HL-60 (cell line): Measurements from ENCODE around the gene YPEL1.

Experiments
- DNase-seq, 2 experiments: peaks; one replicate each; pipeline ENCODE4 v3.0.0-alpha.2; 2010 to 2020; ENCODE audit warnings: low read depth in 1 of 2, low spot score in 1 of 2
- H3K27ac ChIP-seq: fragments of 250-450 bp; sonication (Bioruptor Pico); replicated peaks from 2 replicates; pipeline ENCODE4 v1.5.1; 2020; ENCODE audit warnings: mild to moderate bottlenecking, moderate library complexity
- H3K27me3 ChIP-seq: fragments of 250-450 bp; sonication (Bioruptor Pico); 2 replicates; pipeline ENCODE4 v1.5.1; 2021; ENCODE audit warnings: mild to moderate bottlenecking, moderate library complexity; ENCODE audit not compliant: insufficient read depth, poor library complexity, severe bottlenecking
- H3K4me3 ChIP-seq: replicated peaks from 2 replicates; pipeline ENCODE4 v1.5.1; 2011; ENCODE audit warnings: mild to moderate bottlenecking, control low read depth, low read length; ENCODE audit not compliant: insufficient read depth
- CTCF ChIP-seq: IDR thresholded peaks from one replicate; pipeline ENCODE4 v1.5.1; 2011; ENCODE audit warnings: low read length, control low read depth, inconsistent platforms; ENCODE audit not compliant: insufficient read depth
- GABPA ChIP-seq: IDR thresholded peaks from 2 replicates; pipeline ENCODE4 v1.6.1; 2012; ENCODE audit warnings: low read depth
- POLR2AphosphoS5 ChIP-seq: IDR thresholded peaks from 2 replicates; pipeline ENCODE4 v1.6.1; 2012; ENCODE audit warnings: low read depth
- REST ChIP-seq: IDR thresholded peaks from 2 replicates; pipeline ENCODE4 v1.6.1; 2012; ENCODE audit warnings: low read depth; ENCODE audit not compliant: insufficient replicate concordance
- SPI1 ChIP-seq: IDR thresholded peaks from 2 replicates; pipeline ENCODE4 v1.6.1; 2012; ENCODE audit warnings: low read depth, mild to moderate bottlenecking, borderline replicate concordance

YPEL1 gene

GRCh38 chr22:21651521-21652009 is 84.0 kb downstream of the YPEL1 start:
- TF ChIP-seq SPI1 (no peak), REST (no peak), POLR2AphosphoS5 (no peak), CTCF (no peak), GABPA (no peak)
- Histone ChIP-seq H3K27ac (no peak overlapping the region), H3K27me3 (no peaks in the 10 kb centered on the region), H3K4me3 (peak overlapping the region; percentile 54)
- DNase-seq = no peak

- Histone ChIP-seq H3K4me3 (no peak overlapping the region), H3K27me3 (no peaks in the 10 kb centered on the region), H3K27ac (no peak overlapping the region)
- no peak for TF ChIP-seq CTCF
- TF ChIP-seq REST = no peak
- no peak for TF ChIP-seq POLR2AphosphoS5
- no peak for TF ChIP-seq SPI1
- TF ChIP-seq GABPA = no peak
- DNase-seq = no peak
These were observed 84.6 kb downstream of the YPEL1 start for GRCh38 chr22:21650823-21651520.

GRCh38 chr22:21650280-21650679 is 85.3 kb downstream of the YPEL1 start:
- no peak for TF ChIP-seq POLR2AphosphoS5
- no peak for TF ChIP-seq GABPA
- no peak for TF ChIP-seq REST
- no peak for TF ChIP-seq CTCF
- TF ChIP-seq SPI1 = no peak
- Histone ChIP-seq H3K27me3 (no peaks in the 10 kb centered on the region), H3K4me3 (no peak overlapping the region), H3K27ac (no peak overlapping the region)
- no peak for DNase-seq
